ENCODE results near the gene LETM1. TPM values are rescaled to one million over a fixed set of nuclear protein-coding genes. Genes with fewer than 3 reads are reported as not detected.

Gene LETM1
- total and polyA plus RNA-seq, 2 donors (not counting 3 experiments of a cell fraction or from before 2014, with no cell fraction given) = 25.6 to 62.5 TPM

GRCh38 chr4:1885414-1885813 lies 29.5 kb upstream of the LETM1 start:
- intact Hi-C loops (cut with micrococcal nuclease) (no loop called here), dilution Hi-C loops (cut with MboI; ENCODE audit: extremely low pct_ligation_motif_present, low sequenced_read_pairs) (no loop called here)
- H3K4me3 ChIP-seq (replicated peaks in 1 of 3; ENCODE audit: insufficient read depth in 1 of 3, low read depth in 1 of 3, low read length in 3 of 3) = no peak overlapping the region
- H3K9me3 ChIP-seq (replicated peaks; ENCODE audit: control insufficient read depth, insufficient read depth, low read length) = no peaks in the 10 kb centered on the region
- no peaks in the 10 kb centered on the region for H3K9me1 ChIP-seq (replicated peaks; ENCODE audit: control insufficient read depth, extremely low read depth, insufficient read depth, low read length)
- FAIRE-seq (no peak), DNase-seq (ENCODE audit: low read depth, low spot score) (no peak)
- H4K20me1 ChIP-seq (replicated peaks; ENCODE audit: control insufficient read depth, extremely low read depth, insufficient read depth, low read length) = peaks cover 4% of the 10 kb centered on the region
- H3K9ac ChIP-seq (replicated peaks; ENCODE audit: extremely low read depth, insufficient read depth, low read length) = no peak overlapping the region
- ChIA-PET POLR2A (no interaction called here), CTCF (interaction anchor here (2.2 kb wide), 1 partner anchor 14 kb away, joined by 9 read pairs; no protein-coding TSS in a partner anchor)
- H3K27me3 ChIP-seq (ENCODE audit: control insufficient read depth in 2 of 2, insufficient read depth in 2 of 2, low read length in 2 of 2) = no peaks in the 10 kb centered on the region
- TF ChIP-seq POLR2A (IDR thresholded peaks at IDR 0.05; ENCODE audit: low read depth, low read length) (no peak), FOS (IDR thresholded peaks at IDR 0.05; ENCODE audit: borderline replicate concordance, insufficient read depth, low read length) (no peak), POLR2AphosphoS5 (IDR thresholded peaks at IDR 0.05; ENCODE audit: insufficient read depth, low read depth, low read length) (no peak), GATA2 (IDR thresholded peaks at IDR 0.05; ENCODE audit: insufficient read depth, insufficient read length, low read depth, low read length) (no peak), EZH2 (IDR thresholded peaks at IDR 0.05; ENCODE audit: borderline replicate concordance, low read depth, low read length, severe bottlenecking) (no peak), JUN (IDR thresholded peaks at IDR 0.05; ENCODE audit: borderline replicate concordance, insufficient read depth, insufficient read length, low read depth) (no peak), MYC (IDR thresholded peaks at IDR 0.05; ENCODE audit: low read depth, low read length) (no peak), MAX (IDR thresholded peaks at IDR 0.05; ENCODE audit: insufficient read depth, insufficient read length) (no peak)
- TF ChIP-seq, protein P1, sequence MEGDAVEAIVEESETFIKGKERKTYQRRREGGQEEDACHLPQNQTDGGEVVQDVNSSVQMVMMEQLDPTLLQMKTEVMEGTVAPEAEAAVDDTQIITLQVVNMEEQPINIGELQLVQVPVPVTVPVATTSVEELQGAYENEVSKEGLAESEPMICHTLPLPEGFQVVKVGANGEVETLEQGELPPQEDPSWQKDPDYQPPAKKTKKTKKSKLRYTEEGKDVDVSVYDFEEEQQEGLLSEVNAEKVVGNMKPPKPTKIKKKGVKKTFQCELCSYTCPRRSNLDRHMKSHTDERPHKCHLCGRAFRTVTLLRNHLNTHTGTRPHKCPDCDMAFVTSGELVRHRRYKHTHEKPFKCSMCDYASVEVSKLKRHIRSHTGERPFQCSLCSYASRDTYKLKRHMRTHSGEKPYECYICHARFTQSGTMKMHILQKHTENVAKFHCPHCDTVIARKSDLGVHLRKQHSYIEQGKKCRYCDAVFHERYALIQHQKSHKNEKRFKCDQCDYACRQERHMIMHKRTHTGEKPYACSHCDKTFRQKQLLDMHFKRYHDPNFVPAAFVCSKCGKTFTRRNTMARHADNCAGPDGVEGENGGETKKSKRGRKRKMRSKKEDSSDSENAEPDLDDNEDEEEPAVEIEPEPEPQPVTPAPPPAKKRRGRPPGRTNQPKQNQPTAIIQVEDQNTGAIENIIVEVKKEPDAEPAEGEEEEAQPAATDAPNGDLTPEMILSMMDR (IDR thresholded peaks at IDR 0.05; ENCODE audit: extremely low read depth in 1 of 2, insufficient read depth in 1 of 2, low read depth in 1 of 2, low read length in 2 of 2) = no peak
- H3K79me2 ChIP-seq (ENCODE audit: control insufficient read depth, insufficient read depth, low read length) = peaks cover 99% of the 10 kb centered on the region
- H2AFZ ChIP-seq (ENCODE audit: low read depth, low read length) = no peak overlapping the region
- H3K4me1 ChIP-seq (ENCODE audit: control insufficient read depth, extremely low read depth, insufficient read depth, low read length) = no peaks in the 10 kb centered on the region
- H3K4me2 ChIP-seq (ENCODE audit: insufficient read depth, low read length) = no peak overlapping the region
- H3K36me3 ChIP-seq (ENCODE audit: control insufficient read depth in 2 of 2, extremely low read depth in 1 of 2, insufficient read depth in 2 of 2, low read length in 2 of 2) = no peaks in the 10 kb centered on the region
- no peak overlapping the region for H3K27ac ChIP-seq (ENCODE audit: insufficient read depth, low read depth, low read length)
- BruUV-seq (replicated peaks) = no TSS peak

Data from endothelial cell of umbilical vein (primary cell).